ENCODE data around the gene LRFN4. TPM values are rescaled to one million over a fixed set of nuclear protein-coding genes. Genes with fewer than 3 reads are reported as not detected.

Gene LRFN4
- total and polyA plus RNA-seq, 2 donors (not counting 3 experiments of a cell fraction or from before 2014, with no cell fraction given): 22.3 to 37.4 TPM

- Histone ChIP-seq H3K4me2 (ENCODE audit: insufficient read depth, low read length) (no peak overlapping the region), H3K9me3 (replicated peaks; ENCODE audit: control insufficient read depth, insufficient read depth, low read length) (no peaks in the 10 kb centered on the region), H3K27ac (ENCODE audit: insufficient read depth, low read depth, low read length) (no peak overlapping the region), H3K9ac (replicated peaks; ENCODE audit: extremely low read depth, insufficient read depth, low read length) (no peak overlapping the region), H3K36me3 (ENCODE audit: control insufficient read depth in 2 of 2, extremely low read depth in 1 of 2, insufficient read depth in 2 of 2, low read length in 2 of 2) (no peaks in the 10 kb centered on the region), H3K4me1 (ENCODE audit: control insufficient read depth, extremely low read depth, insufficient read depth, low read length) (peaks cover 7% of the 10 kb centered on the region), H3K4me3 (replicated peaks in 1 of 3; ENCODE audit: insufficient read depth in 1 of 3, low read depth in 1 of 3, low read length in 3 of 3) (no peak overlapping the region), H4K20me1 (replicated peaks; ENCODE audit: control insufficient read depth, extremely low read depth, insufficient read depth, low read length) (no peaks in the 10 kb centered on the region), H3K9me1 (replicated peaks; ENCODE audit: control insufficient read depth, extremely low read depth, insufficient read depth, low read length) (no peaks in the 10 kb centered on the region), H3K79me2 (ENCODE audit: control insufficient read depth, insufficient read depth, low read length) (no peaks in the 10 kb centered on the region), H2AFZ (ENCODE audit: low read depth, low read length) (no peak overlapping the region), H3K27me3 (ENCODE audit: control insufficient read depth in 2 of 2, insufficient read depth in 2 of 2, low read length in 2 of 2) (no peaks in the 10 kb centered on the region)
- dilution Hi-C loops (cut with MboI; ENCODE audit: extremely low pct_ligation_motif_present, low sequenced_read_pairs): no loop called here
- TF ChIP-seq GATA2 (IDR thresholded peaks at IDR 0.05; ENCODE audit: insufficient read depth, insufficient read length, low read depth, low read length): no peak
- TF ChIP-seq JUN (IDR thresholded peaks at IDR 0.05; ENCODE audit: borderline replicate concordance, insufficient read depth, insufficient read length, low read depth): no peak
- TF ChIP-seq POLR2AphosphoS5 (IDR thresholded peaks at IDR 0.05; ENCODE audit: insufficient read depth, low read depth, low read length): no peak
- TF ChIP-seq MAX (IDR thresholded peaks at IDR 0.05; ENCODE audit: insufficient read depth, insufficient read length): no peak
- TF ChIP-seq FOS (IDR thresholded peaks at IDR 0.05; ENCODE audit: borderline replicate concordance, insufficient read depth, low read length): no peak
- TF ChIP-seq CTCF (IDR thresholded peaks at IDR 0.05; ENCODE audit: extremely low read depth in 1 of 2, insufficient read depth in 1 of 2, low read depth in 1 of 2, low read length in 2 of 2): no peak
- FAIRE-seq: no peak
- intact Hi-C loops (cut with micrococcal nuclease): no loop called here
- ChIA-PET POLR2A (no interaction called here), CTCF (interaction anchor here (1.2 kb wide), 1 partner anchor 88 kb away, joined by 7 read pairs; no protein-coding TSS in a partner anchor)
- no TSS peak for BruUV-seq (replicated peaks)
- no peak for DNase-seq (ENCODE audit: low read depth, low spot score)
These were observed 30.7 kb downstream of the LRFN4 start for GRCh38 chr11:66887526-66887925.
